Body of pancreas (tissue), 4 donors: Measurements from ENCODE around the gene IGF2BP1. TPM values are rescaled to one million over a fixed set of nuclear protein-coding genes. Genes with fewer than 3 reads are reported as not detected.

ENCODE experiments used
- ATAC-seq: fragments of 150-250 bp; one replicate; pipeline ENCODE4 v1.9.1; 2016
- DNase-seq, 4 donors: peaks; one replicate each; pipeline ENCODE4 v3.0.0-alpha.2; 2019
- H3K27ac ChIP-seq, 4 donors: fragments of 200-600 bp; sonication (generic); 1 replicate in 3 of 4; 2 replicates in 1 of 4; pipeline versions ENCODE4 v1.5.1 to v1.6.1; 2016 to 2019; ENCODE audit warnings: mild to moderate bottlenecking in 1 of 4, mixed read lengths in 1 of 4, moderate library complexity in 1 of 4
- H3K27me3 ChIP-seq, 2 donors: fragments of 200-600 bp; sonication (generic); one replicate each; pipeline ENCODE4 v1.6.0; 2016; ENCODE audit warnings: mild to moderate bottlenecking in 1 of 2
- H3K36me3 ChIP-seq, 2 donors: fragments of 200-600 bp; sonication (generic); replicated peaks in 1 of 2; 2 replicates each; pipeline ENCODE4 v1.5.1; 2016; ENCODE audit warnings: low read depth in 2 of 2; ENCODE audit not compliant: insufficient read depth in 1 of 2
- H3K4me1 ChIP-seq: fragments of 200-600 bp; sonication (generic); one replicate; pipeline ENCODE4 v1.6.0; 2016
- H3K4me3 ChIP-seq, 2 donors: fragments of 200-600 bp; sonication (generic); 1 replicate in 1 of 2; 2 replicates in 1 of 2; pipeline ENCODE4 v1.5.1; 2016 to 2019
- H3K9me3 ChIP-seq, 3 donors: fragments of 200-600 bp; sonication (generic); 1 replicate in 2 of 3; 2 replicates in 1 of 3; pipeline ENCODE4 v1.5.1; 2016
- POLR2A ChIP-seq, 3 donors: fragments of 450-650 bp; IDR thresholded peaks; one replicate each; pipeline ENCODE4 v1.6.1; 2016; ENCODE audit warnings: antibody characterized with exemption in 3 of 3, mild to moderate bottlenecking in 2 of 3
- WGBS, 2 donors: methylation state at CpG; one replicate each; pipeline ENCODE4 v1.1.5; 2017; 5-methylcytosine and 5-hydroxymethylcytosine counted together
- intact Hi-C: fragments of 100-400 bp; cut with DNase I; formaldehyde crosslinking; loops from one replicate; pipeline ENCODE4 v1.15.1; 2023
- total RNA-seq, 2 donors: library from RNA; depleted of rRNA; stranded (reverse); fragments of >200 nt; gene quantifications; one replicate each; pipeline ENCODE4 v1.1.0, GENCODE V29; 2016
- TF ChIP-seq, protein P1 (sequence below), 7 experiments: fragments of 450-650 bp in 4 of 7; fragments of 200-600 bp in 3 of 7; sonication (generic) in 3 of 7; IDR thresholded peaks; one replicate each; pipeline ENCODE4 v1.5.1; 2016 to 2019; ENCODE audit warnings: antibody characterized with exemption in 7 of 7

IGF2BP1 gene
- total RNA-seq, 2 donors from 2014 or later = not detected

- no peak for TF ChIP-seq POLR2A (IDR thresholded peaks at IDR 0.05)
- TF ChIP-seq, protein P1, sequence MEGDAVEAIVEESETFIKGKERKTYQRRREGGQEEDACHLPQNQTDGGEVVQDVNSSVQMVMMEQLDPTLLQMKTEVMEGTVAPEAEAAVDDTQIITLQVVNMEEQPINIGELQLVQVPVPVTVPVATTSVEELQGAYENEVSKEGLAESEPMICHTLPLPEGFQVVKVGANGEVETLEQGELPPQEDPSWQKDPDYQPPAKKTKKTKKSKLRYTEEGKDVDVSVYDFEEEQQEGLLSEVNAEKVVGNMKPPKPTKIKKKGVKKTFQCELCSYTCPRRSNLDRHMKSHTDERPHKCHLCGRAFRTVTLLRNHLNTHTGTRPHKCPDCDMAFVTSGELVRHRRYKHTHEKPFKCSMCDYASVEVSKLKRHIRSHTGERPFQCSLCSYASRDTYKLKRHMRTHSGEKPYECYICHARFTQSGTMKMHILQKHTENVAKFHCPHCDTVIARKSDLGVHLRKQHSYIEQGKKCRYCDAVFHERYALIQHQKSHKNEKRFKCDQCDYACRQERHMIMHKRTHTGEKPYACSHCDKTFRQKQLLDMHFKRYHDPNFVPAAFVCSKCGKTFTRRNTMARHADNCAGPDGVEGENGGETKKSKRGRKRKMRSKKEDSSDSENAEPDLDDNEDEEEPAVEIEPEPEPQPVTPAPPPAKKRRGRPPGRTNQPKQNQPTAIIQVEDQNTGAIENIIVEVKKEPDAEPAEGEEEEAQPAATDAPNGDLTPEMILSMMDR (IDR thresholded peaks at IDR 0.05) = no peak
- intact Hi-C loops = no loop called here
- Histone ChIP-seq H3K9me3 (no peaks in the 10 kb centered on the region), H3K36me3 (no peaks in the 10 kb centered on the region), H3K4me1 (peaks cover 31% of the 10 kb centered on the region), H3K4me3 (no peak overlapping the region), H3K27me3 (peaks cover 7 to 49% of the 10 kb centered on the region in 2 donors), H3K27ac (no peak overlapping the region)
- no peak for DNase-seq
- no peak for ATAC-seq
These were observed 3.2 kb upstream of the IGF2BP1 start for GRCh38 chr17:48993951-48994350.

GRCh38 chr17:48994549-48995303, 2.5 kb upstream of the IGF2BP1 start:
- DNase-seq (no peak), ATAC-seq (no peak)
- H3K27me3 ChIP-seq = peaks cover 7 to 49% of the 10 kb centered on the region in 2 donors
- H3K27ac ChIP-seq = no peak overlapping the region
- intact Hi-C loops = no loop called here
- TF ChIP-seq, protein P1 (IDR thresholded peaks at IDR 0.05) = no peak
- TF ChIP-seq POLR2A (IDR thresholded peaks at IDR 0.05) = no peak
- WGBS, 2 donors = 37 to 46% methylated on average over 3 of the region's 3 CpGs
- H3K36me3 ChIP-seq = no peaks in the 10 kb centered on the region
- H3K4me1 ChIP-seq = peaks cover 31% of the 10 kb centered on the region
- H3K9me3 ChIP-seq = no peaks in the 10 kb centered on the region
- H3K4me3 ChIP-seq = no peak overlapping the region

DNA sequence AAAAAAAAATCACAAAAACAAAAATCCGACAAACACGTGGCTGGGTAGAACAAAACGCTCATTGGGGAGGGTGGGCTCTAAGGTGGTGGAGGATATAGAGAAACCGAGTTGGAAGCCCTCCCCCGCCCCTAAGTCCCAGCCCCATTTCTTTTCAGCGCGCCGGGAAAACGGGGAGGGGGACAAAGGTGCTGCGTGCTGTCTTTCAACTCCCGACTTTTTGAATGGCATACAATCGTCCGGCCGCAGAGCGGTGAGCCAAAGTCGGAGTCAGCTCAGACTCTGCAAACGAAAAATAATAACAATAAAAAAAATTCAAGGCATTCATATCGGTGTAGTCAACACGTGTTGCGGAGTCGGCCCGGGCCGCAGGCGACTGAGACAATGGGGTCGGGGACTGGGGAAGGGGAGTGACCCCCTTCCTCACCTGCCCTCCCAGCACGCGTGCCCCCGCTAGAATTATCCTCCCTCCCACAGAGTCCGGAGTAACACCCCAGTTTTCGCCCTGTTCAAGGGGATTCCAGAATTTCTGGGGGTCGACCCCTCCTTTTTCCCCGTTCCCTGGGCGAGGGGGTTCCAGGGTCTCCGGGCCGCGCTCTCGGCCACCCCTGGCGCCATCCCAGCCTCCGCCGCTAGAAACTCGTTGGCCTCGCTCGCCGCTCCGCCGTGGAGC, 1.7 kb upstream of the IGF2BP1 start:
- H3K27me3 ChIP-seq = peaks cover 7 to 50% of the 10 kb centered on the region in 2 donors
- H3K9me3 ChIP-seq = no peaks in the 10 kb centered on the region
- WGBS, 2 donors = 7 to 10% methylated on average over 24 to 45 of the region's 46 CpGs
- DNase-seq = no peak
- peaks cover 31% of the 10 kb centered on the region for H3K4me1 ChIP-seq
- H3K27ac ChIP-seq = no peak overlapping the region
- no peaks in the 10 kb centered on the region for H3K36me3 ChIP-seq
- H3K4me3 ChIP-seq = no peak overlapping the region
- intact Hi-C loops = no loop called here
- TF ChIP-seq, protein P1 (IDR thresholded peaks at IDR 0.05) = no peak
- ATAC-seq = no peak

DNA sequence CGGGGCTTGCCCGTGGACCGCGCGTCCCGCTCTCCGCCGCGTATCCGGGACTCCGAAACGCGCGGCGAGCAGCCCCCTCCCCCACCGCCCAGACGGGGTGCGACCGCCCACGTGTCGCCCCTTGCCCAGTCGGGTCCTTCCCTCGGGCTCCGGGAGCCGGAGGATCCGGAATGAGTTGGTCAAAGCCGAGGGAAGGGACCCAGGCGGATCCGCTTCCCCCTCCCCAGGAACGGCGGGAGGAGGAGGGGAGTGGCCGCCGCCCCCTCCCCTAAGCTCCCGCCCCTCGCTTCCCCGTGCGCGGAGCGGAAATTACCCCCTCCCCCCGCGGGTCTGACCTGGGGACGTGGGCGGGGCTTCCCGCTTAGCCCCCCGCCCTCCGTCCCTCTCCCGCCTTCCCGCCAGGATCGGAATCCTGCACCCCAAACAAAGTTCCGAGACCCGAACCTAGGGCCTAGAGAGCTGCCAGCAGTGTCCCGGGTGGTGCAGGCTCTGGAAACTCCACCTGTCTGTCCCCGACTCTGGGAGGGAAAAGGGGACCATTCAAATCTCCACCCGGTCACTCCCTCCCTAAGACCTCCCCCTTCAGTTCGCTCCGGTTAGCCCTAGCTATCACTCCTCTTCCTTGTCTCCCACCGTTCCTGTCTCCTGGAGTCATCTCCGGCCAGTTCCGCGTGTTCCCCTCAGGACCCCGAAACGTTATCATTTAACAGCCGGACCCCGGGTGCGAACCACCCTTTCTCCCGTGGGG, 1.0 kb upstream of the IGF2BP1 start:
- Histone ChIP-seq H3K36me3 (no peaks in the 10 kb centered on the region), H3K4me3 (no peak overlapping the region), H3K27ac (no peak overlapping the region), H3K4me1 (peaks cover 31% of the 10 kb centered on the region), H3K9me3 (no peaks in the 10 kb centered on the region), H3K27me3 (peaks cover 7 to 55% of the 10 kb centered on the region in 2 donors)
- DNase-seq = no peak
- TF ChIP-seq POLR2A (IDR thresholded peaks at IDR 0.05) = no peak
- TF ChIP-seq, protein P1 (IDR thresholded peaks at IDR 0.05) = no peak
- intact Hi-C loops = no loop called here
- 5 to 8% methylated on average over 20 to 48 of the region's 66 CpGs for WGBS, 2 donors
- no peak for ATAC-seq
